ENCODE results near the gene SPATS2.

DNA sequence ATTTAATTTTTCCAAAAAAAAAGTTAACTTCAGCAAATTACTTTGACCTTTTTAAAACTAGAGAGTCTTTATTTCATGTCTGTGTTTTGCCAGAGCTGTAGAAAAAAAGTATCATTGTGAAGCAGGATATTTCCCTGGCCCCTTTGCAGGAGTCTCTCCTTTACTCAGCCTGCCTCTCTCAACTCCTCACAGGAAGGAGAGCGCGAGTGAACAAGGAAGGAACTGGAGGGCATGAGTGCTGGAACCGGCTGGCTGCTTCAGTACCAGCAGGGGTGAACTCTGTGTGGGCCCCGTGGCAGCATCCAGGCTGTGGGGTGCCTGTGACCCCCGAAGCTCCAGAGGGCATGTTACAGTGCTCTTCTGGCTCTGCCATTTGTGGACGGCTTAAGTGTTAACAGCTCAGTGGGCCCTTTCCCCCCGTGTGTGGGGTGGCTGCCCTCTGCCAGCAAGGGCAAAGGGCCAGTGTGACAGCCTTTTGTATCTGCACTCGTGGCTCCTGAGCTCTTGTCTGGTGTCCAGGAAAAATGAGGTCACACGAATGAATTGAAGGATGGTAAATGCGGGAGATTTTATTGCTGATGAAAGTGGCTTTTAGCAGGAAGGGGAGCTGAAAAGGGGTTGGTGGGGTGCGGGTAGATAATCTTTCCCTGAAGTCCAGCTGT lies 95.0 kb downstream of the SPATS2 start:
- no peak for TF ChIP-seq CTCF (IDR thresholded peaks at IDR 0.05 in 4 of 5, conservative IDR thresholded peaks at IDR 0.05 in 1 of 5)
- no peak for TF ChIP-seq POLR2A (IDR thresholded peaks at IDR 0.05)
